ENCODE results near the gene OCEL1. TPM values are rescaled to one million over a fixed set of nuclear protein-coding genes. Genes with fewer than 3 reads are reported as not detected.

The OCEL1 gene
- total RNA-seq, 2 donors from 2014 or later, result 21.6 to 26.2 TPM

- H3K4me1 ChIP-seq (replicated peaks), result no peaks in the 10 kb centered on the region
- WGBS, result 72% methylated on average over 18 of the region's 18 CpGs
- no peak for DNase-seq (ENCODE audit: low spot score)
- intact Hi-C loops (cut with DNase I), result no loop called here
- H3K36me3 ChIP-seq, result no peaks in the 10 kb centered on the region
- H3K9me3 ChIP-seq, result no peaks in the 10 kb centered on the region
- no peak overlapping the region for H3K27ac ChIP-seq
- no peak overlapping the region for H3K4me3 ChIP-seq
- TF ChIP-seq POLR2AphosphoS5 (IDR thresholded peaks at IDR 0.05) (no peak), CTCF (IDR thresholded peaks at IDR 0.05) (no peak), POLR2A (IDR thresholded peaks at IDR 0.05) (no peak)
- no peaks in the 10 kb centered on the region for H3K27me3 ChIP-seq (replicated peaks; ENCODE audit: insufficient read depth)
Observed at GRCh38 chr19:17255150-17255621, 29.2 kb downstream of the OCEL1 start.

GRCh38 chr19:17256130-17256529 is 30.1 kb downstream of the OCEL1 start:
- Histone ChIP-seq H3K9me3 (no peaks in the 10 kb centered on the region), H3K27ac (no peak overlapping the region), H3K27me3 (replicated peaks; ENCODE audit: insufficient read depth) (no peaks in the 10 kb centered on the region), H3K4me3 (no peak overlapping the region), H3K36me3 (no peaks in the 10 kb centered on the region), H3K4me1 (replicated peaks) (no peaks in the 10 kb centered on the region)
- 85% methylated on average over 3 of the region's 3 CpGs for WGBS
- intact Hi-C loops (cut with DNase I), result no loop called here
- no peak for TF ChIP-seq POLR2AphosphoS5 (IDR thresholded peaks at IDR 0.05)
- no peak for TF ChIP-seq POLR2A (IDR thresholded peaks at IDR 0.05)
- no peak for TF ChIP-seq CTCF (IDR thresholded peaks at IDR 0.05)
- no peak for DNase-seq (ENCODE audit: low spot score)

- Histone ChIP-seq H3K27ac (no peak overlapping the region), H3K4me3 (no peak overlapping the region), H3K9me3 (no peaks in the 10 kb centered on the region), H3K27me3 (replicated peaks; ENCODE audit: insufficient read depth) (no peaks in the 10 kb centered on the region), H3K36me3 (no peaks in the 10 kb centered on the region), H3K4me1 (replicated peaks) (no peaks in the 10 kb centered on the region)
- 94% methylated on average over 8 of the region's 9 CpGs for WGBS
- DNase-seq (ENCODE audit: low spot score), result no peak
- TF ChIP-seq POLR2AphosphoS5 (IDR thresholded peaks at IDR 0.05), result no peak
- no peak for TF ChIP-seq POLR2A (IDR thresholded peaks at IDR 0.05)
- no peak for TF ChIP-seq CTCF (IDR thresholded peaks at IDR 0.05)
- intact Hi-C loops (cut with DNase I), result no loop called here
Observed at GRCh38 chr19:17259118-17259780, 33.2 kb downstream of the OCEL1 start.

- no peak overlapping the region for H3K27ac ChIP-seq
- TF ChIP-seq POLR2A (IDR thresholded peaks at IDR 0.05) (no peak), CTCF (IDR thresholded peaks at IDR 0.05) (no peak), POLR2AphosphoS5 (IDR thresholded peaks at IDR 0.05) (no peak)
- H3K36me3 ChIP-seq, result no peaks in the 10 kb centered on the region
- no peaks in the 10 kb centered on the region for H3K4me1 ChIP-seq (replicated peaks)
- H3K9me3 ChIP-seq, result no peaks in the 10 kb centered on the region
- no peak for DNase-seq (ENCODE audit: low spot score)
- WGBS, result 33% methylated on average over 1 of the region's 1 CpG
- H3K4me3 ChIP-seq, result no peak overlapping the region
- intact Hi-C loops (cut with DNase I), result no loop called here
- no peaks in the 10 kb centered on the region for H3K27me3 ChIP-seq (replicated peaks; ENCODE audit: insufficient read depth)
Observed at GRCh38 chr19:17259934-17260333, 33.9 kb downstream of the OCEL1 start.

GRCh38 chr19:17260842-17261325 is 34.9 kb downstream of the OCEL1 start:
- no peaks in the 10 kb centered on the region for H3K4me1 ChIP-seq (replicated peaks)
- no peak overlapping the region for H3K4me3 ChIP-seq
- H3K27ac ChIP-seq, result no peak overlapping the region
- no peaks in the 10 kb centered on the region for H3K9me3 ChIP-seq
- DNase-seq (ENCODE audit: low spot score), result peak; percentile 67
- TF ChIP-seq CTCF (IDR thresholded peaks at IDR 0.05) (peak; percentile 75 to 85 (median 81)), POLR2AphosphoS5 (IDR thresholded peaks at IDR 0.05) (peak; percentile 61), POLR2A (IDR thresholded peaks at IDR 0.05) (no peak)
- H3K27me3 ChIP-seq (replicated peaks; ENCODE audit: insufficient read depth), result no peaks in the 10 kb centered on the region
- intact Hi-C loops (cut with DNase I), result no loop called here
- no peaks in the 10 kb centered on the region for H3K36me3 ChIP-seq
- 14% methylated on average over 15 of the region's 15 CpGs for whole genome bisulfite sequencing
